Renal cortex interstitium (tissue), 3 donors: ENCODE data around the gene PPP3R1. TPM values are rescaled to one million over a fixed set of nuclear protein-coding genes. Genes with fewer than 3 reads are reported as not detected.

Experiments used
- polyA plus RNA-seq, 3 donors: library from polyadenylated mRNA; unstranded; fragments of 120-200 nt; gene quantifications; one replicate each; pipeline ENCODE4 v1.2.1, GENCODE V29; 2013; ENCODE audit not compliant: insufficient read length in 3 of 3

The PPP3R1 gene
- polyA plus RNA-seq, 3 donors = 51.8 to 67.6 (median 59.5) TPM

Other genes with a start within 250 kb of the PPP3R1 start
- 10 to 100 TPM; 40.7 to 46.9 (median 45.5) TPM for gene C1D, start 189.5 kb downstream of the PPP3R1 start, polyA plus RNA-seq
- gene PNO1, start 94.6 kb downstream of the PPP3R1 start, polyA plus RNA-seq = 10 to 100 TPM; 15.4 to 16.3 (median 15.8) TPM
- 10 to 100 TPM; 19.0 to 23.2 (median 23.0) TPM for gene CNRIP1, start 67.4 kb upstream of the PPP3R1 start, polyA plus RNA-seq
- gene PLEK, start 112.8 kb upstream of the PPP3R1 start, polyA plus RNA-seq = 1 to 10 TPM; 4.2 to 7.7 (median 6.6) TPM
- 1 to 10 TPM; 1.6 to 2.1 (median 1.6) TPM for gene FBXO48, start 214.8 kb upstream of the PPP3R1 start, polyA plus RNA-seq
- 1 to 10 TPM; 3.4 to 3.9 (median 3.7) TPM for gene APLF, start 215.1 kb upstream of the PPP3R1 start, polyA plus RNA-seq